ENCODE measurements around the gene SMAD6.

DNA sequence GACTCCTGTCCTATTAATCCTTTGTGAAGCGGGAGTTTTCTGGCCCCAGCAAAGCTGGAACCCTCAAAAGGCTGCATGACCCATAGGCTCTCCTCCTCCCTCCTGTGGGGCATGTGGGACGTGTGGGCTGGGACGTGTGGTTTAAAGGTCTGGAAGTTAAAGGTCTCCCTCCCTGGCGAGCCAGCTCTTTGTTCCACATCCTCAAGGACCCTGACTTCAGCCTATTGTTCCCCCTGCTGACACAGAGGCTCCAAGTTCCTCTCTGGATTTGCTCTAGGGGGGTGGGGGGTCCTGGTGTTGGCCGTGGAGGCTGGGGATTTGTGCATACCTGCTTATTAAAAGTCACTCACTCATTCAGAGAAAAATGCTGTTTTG lies 44.2 kb downstream of the SMAD6 start:
- TF ChIP-seq, protein P1, sequence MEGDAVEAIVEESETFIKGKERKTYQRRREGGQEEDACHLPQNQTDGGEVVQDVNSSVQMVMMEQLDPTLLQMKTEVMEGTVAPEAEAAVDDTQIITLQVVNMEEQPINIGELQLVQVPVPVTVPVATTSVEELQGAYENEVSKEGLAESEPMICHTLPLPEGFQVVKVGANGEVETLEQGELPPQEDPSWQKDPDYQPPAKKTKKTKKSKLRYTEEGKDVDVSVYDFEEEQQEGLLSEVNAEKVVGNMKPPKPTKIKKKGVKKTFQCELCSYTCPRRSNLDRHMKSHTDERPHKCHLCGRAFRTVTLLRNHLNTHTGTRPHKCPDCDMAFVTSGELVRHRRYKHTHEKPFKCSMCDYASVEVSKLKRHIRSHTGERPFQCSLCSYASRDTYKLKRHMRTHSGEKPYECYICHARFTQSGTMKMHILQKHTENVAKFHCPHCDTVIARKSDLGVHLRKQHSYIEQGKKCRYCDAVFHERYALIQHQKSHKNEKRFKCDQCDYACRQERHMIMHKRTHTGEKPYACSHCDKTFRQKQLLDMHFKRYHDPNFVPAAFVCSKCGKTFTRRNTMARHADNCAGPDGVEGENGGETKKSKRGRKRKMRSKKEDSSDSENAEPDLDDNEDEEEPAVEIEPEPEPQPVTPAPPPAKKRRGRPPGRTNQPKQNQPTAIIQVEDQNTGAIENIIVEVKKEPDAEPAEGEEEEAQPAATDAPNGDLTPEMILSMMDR (conservative IDR thresholded peaks at IDR 0.05; ENCODE audit: low read depth in 2 of 2), result no peak
- TF ChIP-seq POLR2AphosphoS5 (IDR thresholded peaks at IDR 0.05; ENCODE audit: low read depth) (no peak), ZNF114 (CRISPR knock-in tag; IDR thresholded peaks at IDR 0.05) (no peak), JUNB (IDR thresholded peaks at IDR 0.05; ENCODE audit: unreplicated experiment) (no peak), EZH2 (IDR thresholded peaks at IDR 0.05; ENCODE audit: low read depth, unreplicated experiment) (no peak), EZH2phosphoT487 (IDR thresholded peaks at IDR 0.05; ENCODE audit: unreplicated experiment) (no peak), STAT1 (IDR thresholded peaks at IDR 0.05; ENCODE audit: unreplicated experiment) (no peak)
- TF ChIP-seq, protein P2, sequence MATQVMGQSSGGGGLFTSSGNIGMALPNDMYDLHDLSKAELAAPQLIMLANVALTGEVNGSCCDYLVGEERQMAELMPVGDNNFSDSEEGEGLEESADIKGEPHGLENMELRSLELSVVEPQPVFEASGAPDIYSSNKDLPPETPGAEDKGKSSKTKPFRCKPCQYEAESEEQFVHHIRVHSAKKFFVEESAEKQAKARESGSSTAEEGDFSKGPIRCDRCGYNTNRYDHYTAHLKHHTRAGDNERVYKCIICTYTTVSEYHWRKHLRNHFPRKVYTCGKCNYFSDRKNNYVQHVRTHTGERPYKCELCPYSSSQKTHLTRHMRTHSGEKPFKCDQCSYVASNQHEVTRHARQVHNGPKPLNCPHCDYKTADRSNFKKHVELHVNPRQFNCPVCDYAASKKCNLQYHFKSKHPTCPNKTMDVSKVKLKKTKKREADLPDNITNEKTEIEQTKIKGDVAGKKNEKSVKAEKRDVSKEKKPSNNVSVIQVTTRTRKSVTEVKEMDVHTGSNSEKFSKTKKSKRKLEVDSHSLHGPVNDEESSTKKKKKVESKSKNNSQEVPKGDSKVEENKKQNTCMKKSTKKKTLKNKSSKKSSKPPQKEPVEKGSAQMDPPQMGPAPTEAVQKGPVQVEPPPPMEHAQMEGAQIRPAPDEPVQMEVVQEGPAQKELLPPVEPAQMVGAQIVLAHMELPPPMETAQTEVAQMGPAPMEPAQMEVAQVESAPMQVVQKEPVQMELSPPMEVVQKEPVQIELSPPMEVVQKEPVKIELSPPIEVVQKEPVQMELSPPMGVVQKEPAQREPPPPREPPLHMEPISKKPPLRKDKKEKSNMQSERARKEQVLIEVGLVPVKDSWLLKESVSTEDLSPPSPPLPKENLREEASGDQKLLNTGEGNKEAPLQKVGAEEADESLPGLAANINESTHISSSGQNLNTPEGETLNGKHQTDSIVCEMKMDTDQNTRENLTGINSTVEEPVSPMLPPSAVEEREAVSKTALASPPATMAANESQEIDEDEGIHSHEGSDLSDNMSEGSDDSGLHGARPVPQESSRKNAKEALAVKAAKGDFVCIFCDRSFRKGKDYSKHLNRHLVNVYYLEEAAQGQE (IDR thresholded peaks at IDR 0.05; ENCODE audit: unreplicated experiment), result no peak
- TF ChIP-seq, protein P3, sequence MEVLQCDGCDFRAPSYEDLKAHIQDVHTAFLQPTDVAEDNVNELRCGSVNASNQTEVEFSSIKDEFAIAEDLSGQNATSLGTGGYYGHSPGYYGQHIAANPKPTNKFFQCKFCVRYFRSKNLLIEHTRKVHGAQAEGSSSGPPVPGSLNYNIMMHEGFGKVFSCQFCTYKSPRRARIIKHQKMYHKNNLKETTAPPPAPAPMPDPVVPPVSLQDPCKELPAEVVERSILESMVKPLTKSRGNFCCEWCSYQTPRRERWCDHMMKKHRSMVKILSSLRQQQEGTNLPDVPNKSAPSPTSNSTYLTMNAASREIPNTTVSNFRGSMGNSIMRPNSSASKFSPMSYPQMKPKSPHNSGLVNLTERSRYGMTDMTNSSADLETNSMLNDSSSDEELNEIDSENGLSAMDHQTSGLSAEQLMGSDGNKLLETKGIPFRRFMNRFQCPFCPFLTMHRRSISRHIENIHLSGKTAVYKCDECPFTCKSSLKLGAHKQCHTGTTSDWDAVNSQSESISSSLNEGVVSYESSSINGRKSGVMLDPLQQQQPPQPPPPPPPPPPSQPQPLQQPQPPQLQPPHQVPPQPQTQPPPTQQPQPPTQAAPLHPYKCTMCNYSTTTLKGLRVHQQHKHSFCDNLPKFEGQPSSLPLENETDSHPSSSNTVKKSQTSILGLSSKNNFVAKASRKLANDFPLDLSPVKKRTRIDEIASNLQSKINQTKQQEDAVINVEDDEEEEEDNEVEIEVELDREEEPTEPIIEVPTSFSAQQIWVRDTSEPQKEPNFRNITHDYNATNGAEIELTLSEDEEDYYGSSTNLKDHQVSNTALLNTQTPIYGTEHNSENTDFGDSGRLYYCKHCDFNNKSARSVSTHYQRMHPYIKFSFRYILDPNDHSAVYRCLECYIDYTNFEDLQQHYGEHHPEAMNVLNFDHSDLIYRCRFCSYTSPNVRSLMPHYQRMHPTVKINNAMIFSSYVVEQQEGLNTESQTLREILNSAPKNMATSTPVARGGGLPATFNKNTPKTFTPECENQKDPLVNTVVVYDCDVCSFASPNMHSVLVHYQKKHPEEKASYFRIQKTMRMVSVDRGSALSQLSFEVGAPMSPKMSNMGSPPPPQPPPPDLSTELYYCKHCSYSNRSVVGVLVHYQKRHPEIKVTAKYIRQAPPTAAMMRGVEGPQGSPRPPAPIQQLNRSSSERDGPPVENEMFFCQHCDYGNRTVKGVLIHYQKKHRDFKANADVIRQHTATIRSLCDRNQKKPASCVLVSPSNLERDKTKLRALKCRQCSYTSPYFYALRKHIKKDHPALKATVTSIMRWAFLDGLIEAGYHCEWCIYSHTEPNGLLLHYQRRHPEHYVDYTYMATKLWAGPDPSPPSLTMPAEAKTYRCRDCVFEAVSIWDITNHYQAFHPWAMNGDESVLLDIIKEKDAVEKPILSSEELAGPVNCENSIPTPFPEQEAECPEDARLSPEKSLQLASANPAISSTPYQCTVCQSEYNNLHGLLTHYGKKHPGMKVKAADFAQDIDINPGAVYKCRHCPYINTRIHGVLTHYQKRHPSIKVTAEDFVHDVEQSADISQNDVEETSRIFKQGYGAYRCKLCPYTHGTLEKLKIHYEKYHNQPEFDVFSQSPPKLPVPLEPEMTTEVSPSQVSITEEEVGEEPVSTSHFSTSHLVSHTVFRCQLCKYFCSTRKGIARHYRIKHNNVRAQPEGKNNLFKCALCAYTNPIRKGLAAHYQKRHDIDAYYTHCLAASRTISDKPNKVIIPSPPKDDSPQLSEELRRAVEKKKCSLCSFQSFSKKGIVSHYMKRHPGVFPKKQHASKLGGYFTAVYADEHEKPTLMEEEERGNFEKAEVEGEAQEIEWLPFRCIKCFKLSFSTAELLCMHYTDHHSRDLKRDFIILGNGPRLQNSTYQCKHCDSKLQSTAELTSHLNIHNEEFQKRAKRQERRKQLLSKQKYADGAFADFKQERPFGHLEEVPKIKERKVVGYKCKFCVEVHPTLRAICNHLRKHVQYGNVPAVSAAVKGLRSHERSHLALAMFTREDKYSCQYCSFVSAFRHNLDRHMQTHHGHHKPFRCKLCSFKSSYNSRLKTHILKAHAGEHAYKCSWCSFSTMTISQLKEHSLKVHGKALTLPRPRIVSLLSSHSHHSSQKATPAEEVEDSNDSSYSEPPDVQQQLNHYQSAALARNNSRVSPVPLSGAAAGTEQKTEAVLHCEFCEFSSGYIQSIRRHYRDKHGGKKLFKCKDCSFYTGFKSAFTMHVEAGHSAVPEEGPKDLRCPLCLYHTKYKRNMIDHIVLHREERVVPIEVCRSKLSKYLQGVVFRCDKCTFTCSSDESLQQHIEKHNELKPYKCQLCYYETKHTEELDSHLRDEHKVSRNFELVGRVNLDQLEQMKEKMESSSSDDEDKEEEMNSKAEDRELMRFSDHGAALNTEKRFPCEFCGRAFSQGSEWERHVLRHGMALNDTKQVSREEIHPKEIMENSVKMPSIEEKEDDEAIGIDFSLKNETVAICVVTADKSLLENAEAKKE (CRISPR knock-in tag; IDR thresholded peaks at IDR 0.05), result no peak
